HCT116 (cell line): ENCODE measurements around the gene LINS1.

Experiments used
- CBX3 ChIP-seq: IDR thresholded peaks from 2 replicates; pipeline ENCODE4 v1.6.1; 2012; ENCODE audit warnings: low read depth
- CTCF ChIP-seq, 3 experiments: fragments of 200-600 bp in 1 of 3; sonication (generic) in 1 of 3; IDR thresholded peaks in 2 of 3; conservative IDR thresholded peaks in 1 of 3; 2 replicates each; pipeline ENCODE4 v1.5.1; 2012 to 2017; ENCODE audit warnings: low read depth in 2 of 3, low read length in 2 of 3, antibody characterized with exemption in 1 of 3, borderline replicate concordance in 1 of 3, control low read depth in 1 of 3, mild to moderate bottlenecking in 1 of 3, mixed read lengths in 1 of 3, mixed run types in 1 of 3, moderate library complexity in 1 of 3; ENCODE audit not compliant: insufficient read depth in 1 of 3
- MAX ChIP-seq: IDR thresholded peaks from 2 replicates; pipeline ENCODE4 v1.6.1; 2012

GRCh38 chr15:100529556-100529955 lies 72.4 kb downstream of the LINS1 start:
- no peak for TF ChIP-seq CTCF (IDR thresholded peaks at IDR 0.05 in 2 of 3, conservative IDR thresholded peaks at IDR 0.05 in 1 of 3; ENCODE audit: borderline replicate concordance in 1 of 3, insufficient read depth in 1 of 3, low read depth in 2 of 3, low read length in 2 of 3)
- no peak for TF ChIP-seq CBX3
- no peak for TF ChIP-seq MAX
